CD14-positive monocyte (primary cell): ENCODE measurements around the gene PIM3. TPM values are rescaled to one million over a fixed set of nuclear protein-coding genes. Genes with fewer than 3 reads are reported as not detected.

Experiments used
- DNase-seq, 3 donors: peaks; one replicate each; pipeline ENCODE4 v3.0.0-alpha.2; 2011 to 2022
- H2AFZ ChIP-seq: 2 replicates; pipeline ENCODE4 v1.6.0; 2012; ENCODE audit warnings: mild to moderate bottlenecking, low read depth, low read length, inconsistent platforms; ENCODE audit not compliant: insufficient read depth, poor library complexity, severe bottlenecking
- H3K27ac ChIP-seq, 2 donors: 1 replicate in 1 of 2; 2 replicates in 1 of 2; pipeline ENCODE4 v1.5.1; 2012 to 2013; ENCODE audit warnings: low read length in 2 of 2, control low read depth in 1 of 2, inconsistent platforms in 1 of 2, low read depth in 1 of 2, mild to moderate bottlenecking in 1 of 2
- H3K27me3 ChIP-seq, 2 donors: one replicate each; pipeline versions ENCODE4 v1.6.0 to v1.6.1; 2011 to 2013; ENCODE audit warnings: low read length in 2 of 2; ENCODE audit not compliant: control insufficient read depth in 2 of 2, insufficient read depth in 2 of 2
- H3K36me3 ChIP-seq, 2 donors: replicated peaks in 1 of 2; 1 replicate in 1 of 2; 2 replicates in 1 of 2; pipeline versions ENCODE4 v1.5.1 to v1.6.1; 2012 to 2013; ENCODE audit warnings: low read length in 2 of 2, control low read depth in 1 of 2, inconsistent platforms in 1 of 2, mild to moderate bottlenecking in 1 of 2; ENCODE audit not compliant: insufficient read depth in 2 of 2, control insufficient read depth in 1 of 2
- H3K4me1 ChIP-seq, 2 donors: 1 replicate in 1 of 2; 2 replicates in 1 of 2; pipeline versions ENCODE4 v1.5.1 to v1.6.1; 2012 to 2013; ENCODE audit warnings: low read length in 2 of 2, control low read depth in 1 of 2, inconsistent platforms in 1 of 2, mild to moderate bottlenecking in 1 of 2, moderate library complexity in 1 of 2; ENCODE audit not compliant: insufficient read depth in 2 of 2, control insufficient read depth in 1 of 2
- H3K4me2 ChIP-seq: replicated peaks from 2 replicates; pipeline ENCODE3; 2012; ENCODE audit warnings: low read length, moderate library complexity, mild to moderate bottlenecking; ENCODE audit not compliant: poor library complexity, severe bottlenecking; ENCODE audit errors: extremely low read depth
- H3K4me3 ChIP-seq, 3 experiments: fragments of 200-600 bp in 1 of 3; sonication (generic) in 1 of 3; replicated peaks in 1 of 3; 1 replicate in 2 of 3; 2 replicates in 1 of 3; pipeline ENCODE4 v1.5.1; 2011 to 2013; ENCODE audit warnings: low read length in 3 of 3, mild to moderate bottlenecking in 3 of 3, control low read depth in 2 of 3, low read depth in 2 of 3, inconsistent platforms in 1 of 3, moderate library complexity in 1 of 3
- H3K79me2 ChIP-seq: 2 replicates; pipeline ENCODE4 v1.6.0; 2012; ENCODE audit warnings: mild to moderate bottlenecking, control low read depth, inconsistent platforms, low read length, moderate library complexity; ENCODE audit not compliant: insufficient read depth
- H3K9ac ChIP-seq: 2 replicates; pipeline ENCODE4 v1.6.0; 2017; ENCODE audit warnings: low read length, mild to moderate bottlenecking; ENCODE audit not compliant: insufficient read depth, poor library complexity, severe bottlenecking
- H3K9me3 ChIP-seq, 2 donors: replicated peaks in 1 of 2; 1 replicate in 1 of 2; 2 replicates in 1 of 2; pipeline versions ENCODE4 v1.5.1 to v1.6.1; 2012 to 2013; ENCODE audit warnings: low read length in 2 of 2, control low read depth in 1 of 2; ENCODE audit not compliant: control insufficient read depth in 1 of 2, insufficient read depth in 1 of 2
- H4K20me1 ChIP-seq: 2 replicates; pipeline ENCODE4 v1.6.0; 2012; ENCODE audit warnings: mild to moderate bottlenecking, low read length, control low read depth, moderate library complexity; ENCODE audit not compliant: insufficient read depth
- H3K27ac Mint-ChIP-seq, 7 donors: one replicate each; pipeline ENCODE4 v1.8.0; 2020; ENCODE audit warnings: mild to moderate bottlenecking in 7 of 7, mixed read lengths in 7 of 7, moderate library complexity in 6 of 7, inconsistent platforms in 2 of 7
- H3K27me3 Mint-ChIP-seq, 3 donors: one replicate each; pipeline ENCODE4 v1.8.0; 2021 to 2022; ENCODE audit warnings: low read depth in 3 of 3, mild to moderate bottlenecking in 3 of 3, mixed read lengths in 3 of 3, moderate library complexity in 3 of 3, inconsistent platforms in 1 of 3
- H3K36me3 Mint-ChIP-seq, 2 donors: one replicate each; pipeline ENCODE4 v1.8.0; 2020; ENCODE audit warnings: mixed read lengths in 2 of 2, inconsistent platforms in 1 of 2, mild to moderate bottlenecking in 1 of 2
- H3K4me1 Mint-ChIP-seq: one replicate; pipeline ENCODE4 v1.8.0; 2020; ENCODE audit warnings: mild to moderate bottlenecking, mixed read lengths
- H3K4me3 Mint-ChIP-seq, 2 donors: one replicate each; pipeline ENCODE4 v1.8.0; 2020; ENCODE audit warnings: mild to moderate bottlenecking in 2 of 2, mixed read lengths in 2 of 2, moderate library complexity in 1 of 2
- H3K9me3 Mint-ChIP-seq, 7 donors: one replicate each; pipeline ENCODE4 v1.8.0; 2020 to 2022; ENCODE audit warnings: mixed read lengths in 7 of 7, mild to moderate bottlenecking in 6 of 7, moderate library complexity in 6 of 7, inconsistent platforms in 2 of 7
- WGBS: methylation state at CpG from one replicate; pipeline ENCODE4 v1.1.5; 2013; ENCODE audit warnings: missing lambda C conversion rate; ENCODE audit not compliant: insufficient coverage; 5-methylcytosine and 5-hydroxymethylcytosine counted together
- intact Hi-C, 2 donors: fragments of 100-400 bp; cut with micrococcal nuclease; formaldehyde crosslinking; loops; one replicate each; pipeline versions ENCODE4 v1.15.0 to v1.15.1; 2023
- polyA plus RNA-seq, 3 donors: library from polyadenylated mRNA; depleted of rRNA in 1 of 3; unstranded in 2 of 3; stranded (reverse) in 1 of 3; fragments of 300-500 nt in 2 of 3; fragments of >200 nt in 1 of 3; fragmentation: Illumina TruSeq in 2 of 3; gene quantifications; 1 replicate in 2 of 3; 2 replicates in 1 of 3; pipeline ENCODE4 v1.2.3, GENCODE V29; 2012 to 2021
- TF ChIP-seq, protein P1 (sequence below): fragments of 200-600 bp; IDR thresholded peaks from one replicate; pipeline ENCODE4 v1.8.0; 2022; ENCODE audit warnings: antibody characterized with exemption, mild to moderate bottlenecking

PIM3 gene
- polyA plus RNA-seq, 3 donors, result 38.8 to 135 (median 40.4) TPM

GRCh38 chr22:49958366-49958921, 2.1 kb upstream of the PIM3 start:
- Mint-ChIP-seq H3K4me3 (no peak overlapping the region), H3K9me3 (no peaks in the 10 kb centered on the region), H3K4me1 (peaks cover 23% of the 10 kb centered on the region), H3K27ac (peak overlapping the region in 5 of 7 donors; percentile 15 to 89 (median 41)), H3K36me3 (peaks cover 5 to 17% of the 10 kb centered on the region in 2 donors), H3K27me3 (peaks cover 0 to 1% (median 0%) of the 10 kb centered on the region in 3 donors)
- Histone ChIP-seq H3K27me3 (no peaks in the 10 kb centered on the region), H3K9ac (no peak overlapping the region), H3K27ac (no peak overlapping the region), H3K36me3 (peaks cover 10% of the 10 kb centered on the region in 2 donors), H4K20me1 (peaks cover 24% of the 10 kb centered on the region), H3K9me3 (no peaks in the 10 kb centered on the region), H3K4me3 (no peak overlapping the region), H3K4me1 (peaks cover 30 to 45% of the 10 kb centered on the region in 2 donors), H2AFZ (no peak overlapping the region), H3K79me2 (peaks cover 33% of the 10 kb centered on the region), H3K4me2 (no peak overlapping the region)
- no peak for DNase-seq
- TF ChIP-seq, protein P1, sequence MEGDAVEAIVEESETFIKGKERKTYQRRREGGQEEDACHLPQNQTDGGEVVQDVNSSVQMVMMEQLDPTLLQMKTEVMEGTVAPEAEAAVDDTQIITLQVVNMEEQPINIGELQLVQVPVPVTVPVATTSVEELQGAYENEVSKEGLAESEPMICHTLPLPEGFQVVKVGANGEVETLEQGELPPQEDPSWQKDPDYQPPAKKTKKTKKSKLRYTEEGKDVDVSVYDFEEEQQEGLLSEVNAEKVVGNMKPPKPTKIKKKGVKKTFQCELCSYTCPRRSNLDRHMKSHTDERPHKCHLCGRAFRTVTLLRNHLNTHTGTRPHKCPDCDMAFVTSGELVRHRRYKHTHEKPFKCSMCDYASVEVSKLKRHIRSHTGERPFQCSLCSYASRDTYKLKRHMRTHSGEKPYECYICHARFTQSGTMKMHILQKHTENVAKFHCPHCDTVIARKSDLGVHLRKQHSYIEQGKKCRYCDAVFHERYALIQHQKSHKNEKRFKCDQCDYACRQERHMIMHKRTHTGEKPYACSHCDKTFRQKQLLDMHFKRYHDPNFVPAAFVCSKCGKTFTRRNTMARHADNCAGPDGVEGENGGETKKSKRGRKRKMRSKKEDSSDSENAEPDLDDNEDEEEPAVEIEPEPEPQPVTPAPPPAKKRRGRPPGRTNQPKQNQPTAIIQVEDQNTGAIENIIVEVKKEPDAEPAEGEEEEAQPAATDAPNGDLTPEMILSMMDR, result no peak
- 96% methylated on average over 16 of the region's 16 CpGs for WGBS
- intact Hi-C loops, result loop anchor here in 1 of 2 donors (1.0 kb wide), 1 partner anchor 22 kb away; no protein-coding TSS in a partner anchor

- Histone ChIP-seq H2AFZ (no peak overlapping the region), H3K27me3 (no peaks in the 10 kb centered on the region), H3K4me1 (peaks cover 30 to 45% of the 10 kb centered on the region in 2 donors), H3K4me3 (peak overlapping the region; percentile 30 to 94 (median 54)), H3K36me3 (peaks cover 17% of the 10 kb centered on the region in 2 donors), H3K27ac (peak overlapping the region; percentile 53 to 99), H3K9me3 (no peaks in the 10 kb centered on the region), H3K9ac (peak overlapping the region; percentile 100), H3K4me2 (peak overlapping the region; percentile 87), H3K79me2 (peaks cover 40% of the 10 kb centered on the region), H4K20me1 (peaks cover 31% of the 10 kb centered on the region)
- Mint-ChIP-seq H3K9me3 (no peaks in the 10 kb centered on the region), H3K27me3 (peaks cover 0 to 1% (median 0%) of the 10 kb centered on the region in 3 donors), H3K4me1 (peaks cover 24% of the 10 kb centered on the region), H3K4me3 (peak overlapping the region; percentile 73 to 82), H3K27ac (peak overlapping the region; percentile 66 to 91 (median 89)), H3K36me3 (peaks cover 11 to 24% of the 10 kb centered on the region in 2 donors)
- TF ChIP-seq, protein P1, result no peak
- no peak for DNase-seq
- intact Hi-C loops, result loop anchor here in 1 of 2 donors (1.0 kb wide), 1 partner anchor 23 kb away; no protein-coding TSS in a partner anchor
- 85% methylated on average over 27 of the region's 29 CpGs for whole genome bisulfite sequencing
Measured at GRCh38 chr22:49958931-49959781, 1.4 kb upstream of the PIM3 start.
